ENCODE measurements around the gene GOLGA8B.
"Not testable (repeated sequence)": the region's sequence is repeated elsewhere in the genome, so short reads cannot be mapped to it uniquely, and the experiment has no call there.

GOLGA8B gene

GRCh38 chr15:34554716-34555115 is 28.7 kb downstream of the GOLGA8B start:
- DNase-seq: not testable (repeated sequence)

DNA sequence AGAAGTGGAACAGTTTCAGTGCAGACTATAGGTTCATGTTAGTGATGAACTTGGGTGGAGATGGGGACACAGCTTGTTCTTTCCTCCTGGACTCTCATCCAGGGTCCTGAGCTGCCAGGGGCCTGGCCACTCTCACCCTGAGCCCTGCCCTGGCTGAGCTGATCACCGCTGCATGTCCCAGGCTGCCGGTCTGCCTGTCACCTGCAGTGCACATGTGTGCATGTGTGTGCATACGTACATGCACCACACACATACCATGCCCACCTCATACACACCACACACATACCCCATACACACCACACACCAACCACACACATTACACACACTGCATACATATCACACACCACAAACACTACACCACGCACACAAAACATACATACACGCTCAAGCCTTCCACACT is 29.3 kb downstream of the GOLGA8B start:
- not testable (repeated sequence) for DNase-seq

- DNase-seq: not testable (repeated sequence)
These were observed 33.3 kb downstream of the GOLGA8B start for GRCh38 chr15:34550129-34550528.

DNA sequence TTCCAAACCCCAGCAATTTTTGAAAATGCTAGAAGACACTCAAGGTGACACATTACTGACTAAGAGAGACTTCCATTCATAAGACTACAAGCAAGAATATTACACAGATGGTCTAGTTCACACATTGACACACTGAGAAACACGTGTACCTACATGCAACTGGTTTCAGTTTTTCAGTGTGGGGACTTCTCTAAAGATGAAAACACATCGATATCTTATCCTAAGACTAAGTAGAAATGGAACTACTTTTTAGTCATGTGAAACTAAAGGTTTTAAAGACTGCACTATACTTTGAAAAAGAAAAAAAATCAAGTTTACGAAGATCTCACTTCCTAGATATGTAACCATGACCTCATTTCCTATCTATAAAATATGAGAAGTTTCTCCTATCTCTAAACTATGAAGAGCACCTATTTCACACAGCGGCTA is 34.1 kb downstream of the GOLGA8B start:
- DNase-seq: not testable (repeated sequence)

GRCh38 chr15:34543860-34544649 is 39.4 kb downstream of the GOLGA8B start:
- not testable (repeated sequence) for DNase-seq

DNA sequence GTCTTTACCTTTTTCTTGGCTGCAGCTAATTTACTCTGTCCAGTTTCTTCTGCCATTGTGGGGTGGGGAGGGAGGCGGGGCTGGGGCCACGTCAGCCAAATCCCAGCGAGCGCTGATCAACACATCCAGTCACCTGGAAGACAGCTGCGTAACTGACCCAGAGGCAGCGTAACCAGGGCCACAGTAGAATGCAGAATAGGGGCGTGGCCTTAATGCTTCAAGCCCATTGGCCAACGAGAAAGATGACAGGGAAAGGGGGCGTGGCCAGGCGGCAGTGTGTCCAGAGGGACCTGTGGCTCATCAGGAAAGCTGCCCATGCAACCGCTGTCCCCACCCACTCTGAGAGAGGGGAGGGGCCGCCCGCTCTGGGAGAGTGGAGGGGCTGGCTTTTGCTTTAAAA is 47.6 kb downstream of the GOLGA8B start:
- not testable (repeated sequence) for DNase-seq
